Measurements from ENCODE around the gene CFAP299. TPM values are rescaled to one million over a fixed set of nuclear protein-coding genes. Genes with fewer than 3 reads are reported as not detected.

Gene CFAP299
- total RNA-seq, 1 experiment from 2014 or later, result not detected

- ChIA-PET POLR2A (ENCODE audit: unreplicated experiment) (interaction anchor here (0.7 kb wide), 1 partner anchor 241 kb away, joined by 9 read pairs; no protein-coding TSS in a partner anchor), CTCF (no interaction called here)
- Histone ChIP-seq H3F3A (ENCODE audit: insufficient read depth, low read depth) (no peaks in the 10 kb centered on the region), H3K79me2 (ENCODE audit: low read depth) (no peaks in the 10 kb centered on the region), H3K9me3 (ENCODE audit: insufficient read depth, low read depth) (no peaks in the 10 kb centered on the region), H2AFZ (no peak overlapping the region), H3K4me3 (no peak overlapping the region), H3K27ac (no peak overlapping the region), H3K4me2 (no peak overlapping the region), H3K36me3 (ENCODE audit: low read depth) (no peaks in the 10 kb centered on the region), H3K9me2 (ENCODE audit: insufficient read depth) (no peaks in the 10 kb centered on the region), H4K20me1 (ENCODE audit: insufficient read depth) (no peaks in the 10 kb centered on the region), H3K4me1 (replicated peaks; ENCODE audit: insufficient read depth) (no peaks in the 10 kb centered on the region), H3K27me3 (ENCODE audit: insufficient read depth, low read depth) (no peaks in the 10 kb centered on the region)
- TF ChIP-seq CTCF (conservative IDR thresholded peaks at IDR 0.05) (no peak), EZH2 (IDR thresholded peaks at IDR 0.05; ENCODE audit: low read depth) (no peak)
- no peak for DNase-seq
- no TSS peak for BruUV-seq (replicated peaks)
- intact Hi-C loops (cut with micrococcal nuclease; ENCODE audit: unreplicated experiment), result loop anchor here (5.0 kb wide), 1 partner anchor 417 kb away; the partner anchor contains the start of gene BMP3
Measured at GRCh38 chr4:80615099-80615498, 279.6 kb downstream of the CFAP299 start.

- Histone ChIP-seq H3K9me2 (ENCODE audit: insufficient read depth) (no peaks in the 10 kb centered on the region), H3K4me3 (no peak overlapping the region), H3K36me3 (ENCODE audit: low read depth) (no peaks in the 10 kb centered on the region), H4K20me1 (ENCODE audit: insufficient read depth) (no peaks in the 10 kb centered on the region), H3K9me3 (ENCODE audit: insufficient read depth, low read depth) (no peaks in the 10 kb centered on the region), H2AFZ (no peak overlapping the region), H3K4me2 (no peak overlapping the region), H3F3A (ENCODE audit: insufficient read depth, low read depth) (no peaks in the 10 kb centered on the region), H3K27ac (no peak overlapping the region), H3K79me2 (ENCODE audit: low read depth) (no peaks in the 10 kb centered on the region), H3K27me3 (ENCODE audit: insufficient read depth, low read depth) (no peaks in the 10 kb centered on the region), H3K4me1 (replicated peaks; ENCODE audit: insufficient read depth) (no peaks in the 10 kb centered on the region)
- BruUV-seq (replicated peaks), result no TSS peak
- intact Hi-C loops (cut with micrococcal nuclease; ENCODE audit: unreplicated experiment), result loop anchor here (1.0 to 5.0 kb wide), 3 partner anchors 253 to 413 kb away; partner anchors contain the start of gene BMP3
- TF ChIP-seq CTCF (conservative IDR thresholded peaks at IDR 0.05) (peak; percentile 66), EZH2 (IDR thresholded peaks at IDR 0.05; ENCODE audit: low read depth) (no peak)
- DNase-seq, result no peak
- ChIA-PET CTCF (no interaction called here), POLR2A (ENCODE audit: unreplicated experiment) (no interaction called here)
Measured at GRCh38 chr4:80619070-80619674, 283.6 kb downstream of the CFAP299 start.

GRCh38 chr4:80631861-80632260 is 296.3 kb downstream of the CFAP299 start:
- Histone ChIP-seq H3K4me2 (no peak overlapping the region), H3K79me2 (ENCODE audit: low read depth) (no peaks in the 10 kb centered on the region), H4K20me1 (ENCODE audit: insufficient read depth) (no peaks in the 10 kb centered on the region), H3K36me3 (ENCODE audit: low read depth) (no peaks in the 10 kb centered on the region), H3K4me1 (replicated peaks; ENCODE audit: insufficient read depth) (no peaks in the 10 kb centered on the region), H3F3A (ENCODE audit: insufficient read depth, low read depth) (no peaks in the 10 kb centered on the region), H3K27me3 (ENCODE audit: insufficient read depth, low read depth) (no peaks in the 10 kb centered on the region), H3K27ac (no peak overlapping the region), H3K9me2 (ENCODE audit: insufficient read depth) (no peaks in the 10 kb centered on the region), H3K4me3 (no peak overlapping the region), H3K9me3 (ENCODE audit: insufficient read depth, low read depth) (no peaks in the 10 kb centered on the region), H2AFZ (no peak overlapping the region)
- intact Hi-C loops (cut with micrococcal nuclease; ENCODE audit: unreplicated experiment), result no loop called here
- no TSS peak for BruUV-seq (replicated peaks)
- no peak for DNase-seq
- CTCF ChIA-PET, result no interaction called here
- no peak for TF ChIP-seq CTCF (conservative IDR thresholded peaks at IDR 0.05)
- TF ChIP-seq EZH2 (IDR thresholded peaks at IDR 0.05; ENCODE audit: low read depth), result no peak
- POLR2A ChIA-PET (ENCODE audit: unreplicated experiment), result no interaction called here
